ENCODE results near the gene PHLDA1. TPM values are rescaled to one million over a fixed set of nuclear protein-coding genes. Genes with fewer than 3 reads are reported as not detected.

Gene PHLDA1
- total and polyA plus RNA-seq, 2 experiments from 2014 or later: 35.7 to 36.2 TPM

DNA sequence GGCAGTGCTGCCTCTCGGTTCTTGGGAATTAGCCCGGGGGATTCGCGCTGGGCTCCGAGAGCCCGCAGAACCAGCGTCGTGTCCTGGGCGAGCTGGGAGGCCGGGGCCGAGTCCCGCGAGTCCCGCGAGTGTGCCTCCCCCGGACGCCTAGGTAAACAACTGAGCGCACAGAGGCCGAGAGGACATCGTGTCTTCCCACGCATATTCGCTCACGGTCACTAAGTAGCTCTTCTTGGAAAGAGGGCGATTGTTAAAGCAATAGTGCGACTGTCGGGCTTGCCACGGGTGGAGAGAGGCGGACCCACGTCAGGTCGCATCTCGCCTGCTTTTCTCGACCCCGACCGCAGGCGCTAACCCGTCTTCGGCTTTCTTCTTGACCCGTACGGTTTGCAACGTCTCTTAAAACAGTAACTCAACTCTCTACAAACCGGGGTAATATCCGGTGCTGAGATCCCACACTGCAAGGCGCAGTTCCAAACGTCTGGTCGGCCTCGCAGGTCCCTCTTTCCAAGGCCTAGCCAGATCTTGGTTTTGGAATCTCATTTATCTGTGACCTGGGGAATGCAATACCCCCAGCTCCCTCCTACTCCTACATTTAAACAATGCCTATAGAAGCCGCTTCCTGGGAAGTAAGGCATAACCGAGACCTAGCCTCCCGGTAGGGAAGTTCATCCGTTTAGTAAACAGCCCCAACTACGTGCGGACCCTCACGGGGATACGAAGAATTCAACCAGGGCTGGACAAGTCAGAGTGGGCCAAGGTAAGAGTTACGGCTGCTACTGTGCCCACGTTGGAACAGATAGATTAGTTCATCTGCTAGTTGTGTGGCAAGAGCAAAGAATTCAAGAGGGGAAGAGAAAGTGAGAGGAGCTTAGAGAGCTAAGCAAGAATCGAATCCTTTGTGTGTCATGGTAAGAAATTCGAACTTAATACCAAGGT lies 736 bp upstream of the PHLDA1 start:
- Histone ChIP-seq H3K27ac (peak overlapping the region; percentile 96), H3K9ac (peak overlapping the region; percentile 95), H4K20me1 (ENCODE audit: insufficient read depth) (no peaks in the 10 kb centered on the region), H3K9me2 (ENCODE audit: insufficient read depth) (no peaks in the 10 kb centered on the region), H3K9me3 (ENCODE audit: low read depth) (no peaks in the 10 kb centered on the region), H3K4me3 (peak overlapping the region; percentile 92), H3K27me3 (replicated peaks; ENCODE audit: insufficient read depth) (no peaks in the 10 kb centered on the region), H3K79me2 (ENCODE audit: insufficient read depth) (peaks cover 62% of the 10 kb centered on the region), H2AFZ (peak overlapping the region; percentile 78), H3F3A (ENCODE audit: insufficient read depth) (peaks cover 67% of the 10 kb centered on the region), H3K4me2 (ENCODE audit: unreplicated experiment) (peak overlapping the region; percentile 92), H3K36me3 (ENCODE audit: low read depth) (peaks cover 21% of the 10 kb centered on the region), H3K4me1 (ENCODE audit: insufficient read depth) (peaks cover 23% of the 10 kb centered on the region)
- WGBS, 2 experiments (ENCODE audit: low coverage in 1 of 2, low lambda C conversion rate in 2 of 2, missing lambda C conversion rate in 2 of 2): 2% methylated on average over 49 to 57 of the region's 58 CpGs
- no peak for TF ChIP-seq EZH2phosphoT487 (IDR thresholded peaks at IDR 0.05; ENCODE audit: insufficient read depth, low read depth)
- no peak for TF ChIP-seq EZH2 (IDR thresholded peaks at IDR 0.05; ENCODE audit: insufficient read depth, poor library complexity, severe bottlenecking)
- in situ Hi-C loops (cut with MboI): no loop called here
- DNase-seq: peak; percentile 90

DNA sequence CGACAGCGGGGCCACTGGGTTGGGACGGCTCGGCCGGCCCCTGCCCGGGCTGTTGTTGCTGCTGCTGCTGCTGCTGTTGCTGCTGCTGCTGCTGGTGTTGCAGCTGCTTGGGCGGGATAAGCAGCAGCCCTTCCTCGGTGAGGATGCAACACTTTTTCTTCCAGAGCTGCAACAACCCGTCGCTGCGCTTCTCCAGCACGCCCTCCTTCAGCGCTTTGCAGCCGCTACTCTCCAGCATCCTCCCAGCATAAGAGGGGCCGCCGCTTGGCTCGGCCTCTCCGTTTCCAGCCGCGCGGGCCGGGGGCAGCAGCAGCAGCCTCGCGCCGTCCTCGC lies 529 bp downstream of the PHLDA1 start:
- 1 to 2% methylated on average over 14 to 26 of the region's 26 CpGs for WGBS, 2 experiments (ENCODE audit: low coverage in 1 of 2, low lambda C conversion rate in 2 of 2, missing lambda C conversion rate in 2 of 2)
- H3K9ac ChIP-seq: peak overlapping the region; percentile 95
- DNase-seq: no peak
- peaks cover 75% of the 10 kb centered on the region for H3F3A ChIP-seq (ENCODE audit: insufficient read depth)
- no peaks in the 10 kb centered on the region for H4K20me1 ChIP-seq (ENCODE audit: insufficient read depth)
- no peaks in the 10 kb centered on the region for H3K9me2 ChIP-seq (ENCODE audit: insufficient read depth)
- H2AFZ ChIP-seq: peak overlapping the region; percentile 23; the same call in 1 of the 2 replicates
- H3K4me3 ChIP-seq: peak overlapping the region; percentile 92
- peaks cover 34% of the 10 kb centered on the region for H3K4me1 ChIP-seq (ENCODE audit: insufficient read depth)
- in situ Hi-C loops (cut with MboI): no loop called here
- peak overlapping the region; percentile 99 for H3K4me2 ChIP-seq (ENCODE audit: unreplicated experiment)
- peak overlapping the region; percentile 96 for H3K27ac ChIP-seq
- no peaks in the 10 kb centered on the region for H3K27me3 ChIP-seq (replicated peaks; ENCODE audit: insufficient read depth)
- no peaks in the 10 kb centered on the region for H3K9me3 ChIP-seq (ENCODE audit: low read depth)
- TF ChIP-seq EZH2 (IDR thresholded peaks at IDR 0.05; ENCODE audit: insufficient read depth, poor library complexity, severe bottlenecking) (no peak), EZH2phosphoT487 (IDR thresholded peaks at IDR 0.05; ENCODE audit: insufficient read depth, low read depth) (no peak)
- peaks cover 61% of the 10 kb centered on the region for H3K79me2 ChIP-seq (ENCODE audit: insufficient read depth)
- H3K36me3 ChIP-seq (ENCODE audit: low read depth): peaks cover 26% of the 10 kb centered on the region

DNA sequence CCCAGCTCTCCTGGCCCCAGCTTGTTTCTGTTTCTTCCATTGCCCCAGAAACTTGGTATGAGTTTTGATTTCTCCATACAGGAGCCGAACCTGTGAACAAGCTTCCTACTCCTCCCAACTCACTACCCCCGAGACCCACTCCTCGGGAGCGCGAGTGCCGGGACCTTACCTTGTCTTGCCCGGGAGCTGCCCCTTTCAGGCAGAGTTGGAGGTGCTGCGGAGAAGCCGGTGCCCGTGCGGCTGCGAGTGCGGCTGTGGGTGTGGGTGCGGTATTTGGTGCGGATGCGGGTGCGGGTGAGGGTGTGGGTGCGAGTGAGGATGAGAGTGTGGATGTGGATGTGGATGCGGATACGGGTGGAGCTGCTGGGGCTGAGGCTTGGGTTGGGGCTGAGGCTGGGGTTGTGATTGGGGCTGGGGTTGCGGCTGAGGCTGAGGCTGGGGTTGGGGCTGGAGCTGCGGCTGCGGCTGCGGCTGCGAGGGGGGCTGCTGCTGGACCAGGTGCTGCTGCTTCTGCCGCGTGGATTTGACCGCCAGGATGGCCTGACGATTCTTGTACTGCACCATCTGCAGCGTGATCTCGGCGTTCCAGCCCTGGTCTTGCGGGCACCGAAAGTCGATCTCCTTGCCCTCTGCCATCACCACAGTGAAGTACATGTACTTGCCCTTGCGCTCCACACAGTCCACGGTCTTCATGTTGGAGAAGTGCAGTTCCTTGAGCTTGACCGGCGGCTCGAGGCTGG lies 1.1 kb downstream of the PHLDA1 start:
- Histone ChIP-seq H3K4me2 (ENCODE audit: unreplicated experiment) (peak overlapping the region; percentile 99), H3K4me3 (peak overlapping the region; percentile 92), H3K79me2 (ENCODE audit: insufficient read depth) (peaks cover 56% of the 10 kb centered on the region), H3F3A (ENCODE audit: insufficient read depth) (peaks cover 75% of the 10 kb centered on the region), H3K9me3 (ENCODE audit: low read depth) (no peaks in the 10 kb centered on the region), H3K27me3 (replicated peaks; ENCODE audit: insufficient read depth) (no peaks in the 10 kb centered on the region), H3K27ac (peak overlapping the region; percentile 96), H3K4me1 (ENCODE audit: insufficient read depth) (peaks cover 39% of the 10 kb centered on the region), H2AFZ (peak overlapping the region; percentile 36), H3K9ac (peak overlapping the region; percentile 95), H4K20me1 (ENCODE audit: insufficient read depth) (no peaks in the 10 kb centered on the region), H3K36me3 (ENCODE audit: low read depth) (peaks cover 26% of the 10 kb centered on the region), H3K9me2 (ENCODE audit: insufficient read depth) (no peaks in the 10 kb centered on the region)
- TF ChIP-seq EZH2phosphoT487 (IDR thresholded peaks at IDR 0.05; ENCODE audit: insufficient read depth, low read depth) (no peak), EZH2 (IDR thresholded peaks at IDR 0.05; ENCODE audit: insufficient read depth, poor library complexity, severe bottlenecking) (no peak)
- DNase-seq: peak; percentile 72
- 0 to 2% methylated on average over 35 to 37 of the region's 40 CpGs for WGBS, 2 experiments (ENCODE audit: low coverage in 1 of 2, low lambda C conversion rate in 2 of 2, missing lambda C conversion rate in 2 of 2)
- in situ Hi-C loops (cut with MboI): no loop called here

DNA sequence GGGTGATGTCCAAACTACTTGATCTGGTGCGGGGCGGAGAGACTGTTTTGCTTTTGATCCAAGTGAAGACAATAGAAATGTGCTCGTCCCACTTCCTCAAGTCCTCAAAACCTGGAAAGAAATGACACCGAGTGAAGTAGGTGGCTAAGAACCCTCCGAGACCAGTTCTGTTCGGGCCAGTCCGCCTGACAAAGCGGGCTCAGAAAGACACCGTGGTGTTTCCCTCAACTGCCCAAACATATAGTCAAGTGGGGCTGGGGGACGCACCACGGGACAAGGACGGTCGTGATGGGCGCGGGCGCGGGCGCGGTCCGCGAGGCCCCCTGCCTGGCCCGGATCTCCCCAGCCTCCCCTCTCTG lies 1.6 kb downstream of the PHLDA1 start:
- no peak for TF ChIP-seq EZH2phosphoT487 (IDR thresholded peaks at IDR 0.05; ENCODE audit: insufficient read depth, low read depth)
- TF ChIP-seq EZH2 (IDR thresholded peaks at IDR 0.05; ENCODE audit: insufficient read depth, poor library complexity, severe bottlenecking): no peak
- Histone ChIP-seq H3K9ac (peak overlapping the region; percentile 95), H4K20me1 (ENCODE audit: insufficient read depth) (no peaks in the 10 kb centered on the region), H3K9me3 (ENCODE audit: low read depth) (no peaks in the 10 kb centered on the region), H3K79me2 (ENCODE audit: insufficient read depth) (peaks cover 54% of the 10 kb centered on the region), H3K4me3 (peak overlapping the region; percentile 92), H3K4me2 (ENCODE audit: unreplicated experiment) (peak overlapping the region; percentile 99), H3K36me3 (ENCODE audit: low read depth) (peaks cover 26% of the 10 kb centered on the region), H3K4me1 (ENCODE audit: insufficient read depth) (peaks cover 44% of the 10 kb centered on the region), H3K9me2 (ENCODE audit: insufficient read depth) (no peaks in the 10 kb centered on the region), H2AFZ (peak overlapping the region; percentile 36), H3F3A (ENCODE audit: insufficient read depth) (peaks cover 75% of the 10 kb centered on the region), H3K27me3 (replicated peaks; ENCODE audit: insufficient read depth) (no peaks in the 10 kb centered on the region), H3K27ac (peak overlapping the region; percentile 96)
- peak; percentile 59 for DNase-seq
- 0 to 1% methylated on average over 20 to 22 of the region's 22 CpGs for WGBS, 2 experiments (ENCODE audit: low coverage in 1 of 2, low lambda C conversion rate in 2 of 2, missing lambda C conversion rate in 2 of 2)
- in situ Hi-C loops (cut with MboI): loop anchor here (10.0 kb wide), 1 partner anchor 215 kb away; no protein-coding TSS in a partner anchor

Data from GM23248 (cell line).